GM19372 (cell line): ENCODE data around the gene AK1.
"Not testable (repeated sequence)": the region's sequence is repeated elsewhere in the genome, so short reads cannot be mapped to it uniquely, and the experiment has no call there.

Experiments
- ATAC-seq: cut with Tn5 transposase; IDR thresholded peaks from one replicate; pipeline ENCODE4 v1.9.1; 2021; ENCODE audit warnings: mild to moderate bottlenecking, low read depth, moderate library complexity; ENCODE audit not compliant: unreplicated experiment

Gene AK1

DNA sequence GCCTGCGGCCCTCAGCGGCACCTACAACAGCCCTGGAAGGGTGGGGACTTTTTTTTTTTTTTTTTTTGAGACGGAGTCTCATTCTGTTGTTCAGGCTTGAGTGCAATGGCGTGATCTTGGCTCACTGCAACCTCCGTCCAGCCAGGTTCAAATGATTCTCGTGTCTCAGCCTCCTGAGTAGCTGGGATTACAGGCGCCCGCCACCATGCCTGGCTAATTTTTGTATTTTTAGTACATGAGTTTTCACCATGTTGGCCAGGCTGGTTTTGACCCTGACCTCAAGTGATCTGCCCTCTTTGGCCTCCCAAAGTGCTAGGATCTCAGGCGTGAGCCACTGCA, 7.4 kb downstream of the AK1 start:
- ATAC-seq = not testable (repeated sequence)

DNA sequence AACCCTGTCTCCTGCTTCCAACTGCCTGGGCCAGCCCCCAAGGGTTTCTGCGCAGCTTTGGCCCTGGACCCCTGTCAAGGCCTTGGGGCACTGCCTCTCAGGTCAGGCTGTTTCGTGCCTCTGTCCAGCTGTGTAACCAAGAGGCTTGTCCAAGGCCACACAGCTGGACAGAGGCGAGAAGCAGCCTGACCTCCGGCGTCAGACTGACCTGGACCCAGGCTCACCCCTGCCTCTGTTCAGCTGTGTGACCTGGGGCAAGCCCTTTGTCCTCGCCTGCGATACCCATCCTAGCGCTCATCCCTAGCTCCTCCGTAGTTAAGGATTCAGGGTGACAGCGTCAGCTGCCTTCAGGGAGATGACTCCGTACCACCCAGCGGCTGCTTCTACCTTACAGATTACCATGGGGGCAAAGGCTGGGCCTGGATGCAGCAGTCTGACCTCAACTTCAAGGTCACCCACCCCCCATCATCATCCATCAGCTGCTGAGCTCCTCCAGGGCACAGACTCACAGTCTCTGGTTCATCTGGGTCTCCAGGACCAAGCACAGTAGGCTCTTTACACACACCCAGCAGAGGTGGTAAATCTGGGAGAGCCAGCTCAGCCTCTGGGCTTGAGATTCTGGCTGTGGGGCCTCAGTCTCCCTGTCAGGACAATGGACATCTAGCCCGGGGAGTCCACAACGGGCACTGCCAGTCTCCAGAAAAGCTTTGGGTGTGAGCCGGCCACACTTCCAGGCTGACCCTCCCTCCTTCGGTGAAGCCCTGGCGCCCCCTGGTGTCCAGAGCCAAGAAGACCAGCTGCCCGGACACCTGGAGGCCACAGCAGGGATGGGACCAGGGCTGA, 7.9 kb downstream of the AK1 start:
- no peak for ATAC-seq

DNA sequence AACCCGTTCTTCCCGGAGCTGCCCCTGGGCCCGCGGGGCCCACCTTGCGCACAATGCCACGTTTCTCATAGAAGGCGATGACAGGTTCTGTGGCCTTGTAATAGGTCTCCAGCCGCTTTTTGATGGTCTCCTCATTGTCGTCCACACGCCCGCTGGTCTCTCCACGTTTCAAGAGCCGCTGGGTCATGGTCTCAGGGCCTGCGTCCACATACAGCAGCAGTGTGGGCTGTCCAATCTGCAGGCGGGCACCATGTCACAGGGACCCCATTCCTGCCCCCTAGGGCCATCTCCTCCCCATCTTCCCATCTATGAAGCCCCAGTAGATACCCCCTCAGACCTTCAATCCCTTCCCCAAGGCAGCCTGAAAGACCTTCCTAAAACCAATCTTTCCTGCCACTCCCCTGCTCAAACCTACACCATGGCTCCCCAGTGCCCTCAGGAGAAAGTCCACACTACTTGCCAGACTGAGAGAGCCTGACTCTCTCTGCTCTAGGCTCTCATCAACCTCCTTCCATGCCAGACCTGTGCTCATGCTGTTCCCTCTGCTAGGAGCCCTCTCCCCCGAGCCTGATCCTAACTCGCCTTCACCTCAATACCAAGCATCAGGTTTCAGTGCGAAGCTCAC, 9.1 kb downstream of the AK1 start:
- ATAC-seq = no peak

DNA sequence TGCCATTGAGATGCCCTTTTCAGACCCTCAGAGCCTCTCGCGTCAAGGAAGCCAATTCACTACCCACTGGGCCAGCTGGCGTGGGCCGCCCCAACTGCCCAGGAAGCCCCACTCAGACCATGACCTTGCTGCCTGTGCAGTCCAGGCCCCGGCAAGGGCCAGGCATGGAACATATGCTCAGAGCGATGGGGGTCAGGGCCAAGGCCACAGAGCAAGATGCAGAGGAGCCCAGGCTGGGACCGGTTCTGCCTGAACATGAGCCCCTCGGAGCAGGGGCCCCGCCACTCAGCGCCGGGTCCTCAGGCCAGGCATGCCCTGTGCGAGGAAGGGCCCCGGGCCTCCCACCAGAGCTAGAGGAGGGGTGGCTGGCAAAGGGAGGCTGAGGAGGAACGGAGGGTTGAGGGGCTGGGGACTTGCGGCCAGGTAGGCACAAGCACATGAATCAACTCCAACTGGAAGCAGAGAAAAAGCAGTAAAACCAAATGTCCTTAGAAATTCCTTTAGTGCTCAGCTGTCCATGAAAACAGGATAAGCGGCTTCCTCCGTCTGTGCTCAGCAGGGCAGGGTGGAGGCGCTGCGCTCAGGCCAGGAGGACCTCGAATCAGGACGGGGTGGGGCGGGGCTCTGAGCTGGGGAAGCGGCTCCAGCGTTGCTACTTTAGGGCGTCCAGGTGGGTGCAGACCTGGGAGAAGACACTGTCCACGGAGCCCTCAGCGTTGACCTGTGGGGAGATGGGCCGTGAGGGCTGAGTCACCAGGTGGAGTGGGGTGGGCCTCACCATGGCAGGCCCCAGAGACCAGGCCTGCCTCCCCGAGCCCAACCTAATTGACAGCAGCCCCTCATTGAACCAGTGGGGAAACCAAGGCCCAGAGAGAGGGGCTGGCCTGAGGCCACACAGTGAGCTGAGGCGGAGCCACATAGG, 9.9 kb downstream of the AK1 start:
- ATAC-seq = no peak

DNA sequence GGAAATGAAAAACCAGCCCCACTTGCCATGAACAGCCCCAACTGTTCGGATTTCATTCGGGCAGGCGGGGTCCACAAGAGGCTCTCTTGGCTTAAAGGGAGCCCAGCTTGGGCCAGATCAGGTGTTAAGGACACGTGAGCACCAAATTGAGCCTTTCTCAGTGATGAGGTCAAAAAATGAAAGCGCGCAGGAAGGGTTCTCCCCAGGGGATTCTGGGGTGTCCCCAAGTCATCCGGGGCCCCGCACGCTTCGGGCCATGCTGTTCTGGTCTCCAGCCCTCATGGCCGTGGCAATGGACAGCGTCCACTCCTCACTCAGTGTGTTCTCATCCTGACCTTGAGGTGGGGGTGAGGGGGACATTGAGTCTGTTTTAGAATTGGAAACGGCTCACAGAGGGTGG, 10.9 kb downstream of the AK1 start:
- no peak for ATAC-seq

DNA sequence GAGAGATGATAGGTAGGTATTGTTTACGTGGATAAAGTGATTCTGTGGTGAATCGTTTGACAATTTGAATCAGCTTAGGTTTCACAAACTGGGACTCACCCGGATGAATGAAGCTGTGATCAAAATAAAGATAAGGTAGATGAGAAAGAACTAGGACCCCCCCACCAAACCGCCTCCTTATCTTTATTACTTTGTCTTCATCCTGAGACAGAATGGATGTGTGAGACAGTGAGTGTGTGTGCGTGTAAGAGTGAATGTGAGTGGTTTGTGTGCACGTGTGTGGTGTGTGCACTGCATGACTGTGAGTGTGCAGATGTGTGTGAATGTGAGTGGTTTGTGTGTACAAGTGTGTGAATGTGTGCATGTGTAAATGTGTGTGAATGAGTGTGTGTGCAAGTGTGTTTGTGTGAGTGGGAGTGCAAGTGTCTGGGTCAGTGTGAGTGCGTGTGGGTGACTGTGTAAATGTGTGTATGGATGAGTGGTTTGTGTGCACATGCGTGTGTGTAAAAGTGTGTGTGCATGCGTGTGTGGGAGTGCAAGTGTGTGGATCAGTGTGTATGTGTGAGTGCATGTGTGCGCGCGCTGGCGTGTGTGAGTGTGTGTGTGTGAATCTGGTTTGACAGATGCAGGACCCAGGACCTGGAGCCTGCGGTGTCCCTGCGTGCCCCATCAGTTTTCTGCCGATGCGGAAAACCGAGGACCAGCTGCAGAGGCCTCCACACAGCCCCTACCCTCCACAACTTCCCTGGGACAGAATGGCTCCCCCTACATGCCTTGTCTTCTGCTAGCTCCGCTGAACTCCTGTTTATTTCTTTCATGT, 11.6 kb downstream of the AK1 start:
- ATAC-seq = no peak

DNA sequence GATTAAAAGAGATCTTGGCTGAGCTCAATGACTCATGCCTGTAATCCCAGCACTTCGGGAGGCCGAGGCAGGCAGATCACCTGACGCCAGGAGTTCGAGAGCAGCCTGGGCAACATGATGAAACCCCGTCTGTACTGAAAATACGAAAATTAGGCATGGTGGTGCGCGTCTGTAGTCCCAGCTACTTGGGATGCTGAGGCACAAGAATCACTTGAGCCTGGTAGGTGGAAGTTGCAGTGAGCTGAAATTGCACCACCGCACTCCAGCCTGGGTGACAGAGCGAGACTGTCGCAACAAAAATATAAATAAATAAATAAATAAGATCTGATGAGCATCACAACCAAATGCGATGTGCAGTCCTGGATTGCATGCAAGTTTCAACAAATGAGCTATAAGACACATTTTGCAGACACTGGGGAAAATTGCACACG, 14.3 kb downstream of the AK1 start:
- no peak for ATAC-seq

DNA sequence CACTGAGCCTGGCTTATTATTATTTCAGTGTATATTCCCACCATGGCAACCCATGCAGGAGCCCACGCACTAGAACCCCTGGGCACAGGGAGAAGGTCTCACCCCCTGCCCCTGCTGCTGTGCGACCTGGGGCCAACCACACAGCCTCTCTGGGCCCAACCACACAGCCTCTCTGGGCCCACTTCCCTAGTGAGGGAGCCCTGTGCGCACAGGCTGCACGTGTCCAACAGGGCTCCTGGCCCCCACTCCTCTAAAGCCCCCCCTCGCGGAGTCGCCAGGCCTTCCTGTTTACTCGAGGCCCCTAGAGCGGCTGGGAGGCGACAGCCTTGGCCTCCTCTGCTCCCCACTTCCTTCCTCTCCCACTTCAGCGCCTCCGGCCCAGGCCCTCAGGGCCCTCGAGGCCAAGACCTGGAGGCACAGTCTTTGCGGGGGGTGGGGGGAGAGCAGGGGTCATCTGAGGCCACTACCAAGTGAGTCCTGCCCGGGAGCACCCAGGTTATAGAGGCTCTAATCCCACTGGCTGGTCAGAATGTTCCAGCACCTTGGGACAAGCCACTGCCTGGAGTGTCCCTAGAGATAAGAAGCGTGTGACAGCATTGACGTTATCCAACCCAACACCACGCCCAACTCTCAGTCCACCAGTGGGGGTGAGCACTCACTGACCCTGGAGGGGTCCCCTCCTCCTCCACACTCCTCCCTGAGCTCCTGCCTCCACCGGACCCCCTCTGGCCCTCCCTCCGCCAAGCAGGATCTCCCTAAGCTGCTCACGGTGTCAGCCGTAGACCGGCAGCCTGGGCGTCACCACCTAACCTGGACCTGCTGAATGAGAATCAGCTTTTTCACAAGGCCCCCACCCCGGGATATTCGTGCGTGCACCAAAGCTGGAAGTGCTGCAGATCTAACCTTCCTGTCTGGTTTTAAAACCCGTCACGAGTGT, 15.1 kb downstream of the AK1 start:
- ATAC-seq = no peak

DNA sequence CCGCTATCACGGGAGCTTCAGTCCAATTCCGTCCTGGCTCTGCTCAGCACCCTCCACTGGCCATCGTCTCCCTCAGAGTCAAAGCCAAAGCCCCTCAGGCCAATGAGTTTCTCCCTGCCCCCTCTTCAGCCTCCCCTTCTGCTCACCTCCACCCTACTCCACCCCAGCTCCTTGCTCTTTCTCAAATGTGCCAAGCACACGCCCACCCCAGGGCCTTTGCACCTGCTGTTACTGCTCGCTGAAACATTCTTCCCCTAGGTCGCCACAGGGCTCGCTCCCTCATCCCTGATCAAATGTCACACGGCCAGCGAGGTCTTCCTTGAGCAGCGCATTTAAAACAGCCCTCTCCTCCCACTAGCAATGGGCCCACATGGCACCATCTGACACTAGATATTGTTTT, 16.7 kb downstream of the AK1 start:
- no peak for ATAC-seq

DNA sequence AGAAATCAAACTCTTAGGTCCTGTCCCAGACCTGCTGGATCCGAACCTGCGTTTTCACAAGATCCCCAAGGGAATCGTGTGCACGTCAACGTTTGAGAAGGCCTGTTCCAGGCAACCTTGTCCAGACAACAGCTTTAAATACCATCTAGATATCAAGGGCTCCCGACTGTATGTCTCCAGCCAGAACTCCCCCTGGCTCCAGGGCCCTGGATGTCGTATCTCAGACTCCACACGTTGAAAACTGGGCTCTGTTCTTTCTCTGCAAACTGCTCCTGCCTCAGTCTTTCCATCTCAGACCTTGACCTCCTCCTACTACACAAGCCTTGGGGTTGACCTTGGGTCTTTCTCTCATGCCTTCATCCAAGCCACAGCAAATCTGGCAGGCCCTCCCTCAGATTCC, 17.2 kb downstream of the AK1 start:
- ATAC-seq = no peak

DNA sequence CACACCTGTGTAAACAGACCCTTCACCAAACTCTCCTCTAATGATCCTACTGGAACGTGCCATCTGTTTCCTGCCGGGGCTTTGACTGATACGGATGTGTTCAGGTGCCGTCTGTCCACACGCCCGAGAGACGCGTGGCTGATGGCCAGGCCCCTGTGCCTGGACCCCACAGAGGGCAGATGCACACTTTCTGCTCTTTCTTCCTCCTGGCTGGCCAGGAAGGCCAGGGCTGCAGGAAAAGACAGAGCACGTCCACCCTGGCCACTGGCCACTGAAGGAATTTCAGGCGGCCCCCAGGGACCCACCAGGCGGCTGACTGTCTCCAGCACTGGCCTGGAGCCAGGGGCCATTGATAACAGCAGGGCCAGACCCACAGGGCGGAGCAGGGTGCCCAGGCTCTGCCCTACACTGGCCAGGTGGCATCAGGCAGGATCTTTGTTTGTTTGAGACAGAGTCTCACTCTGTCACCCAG, 19.4 kb downstream of the AK1 start:
- ATAC-seq = no peak

DNA sequence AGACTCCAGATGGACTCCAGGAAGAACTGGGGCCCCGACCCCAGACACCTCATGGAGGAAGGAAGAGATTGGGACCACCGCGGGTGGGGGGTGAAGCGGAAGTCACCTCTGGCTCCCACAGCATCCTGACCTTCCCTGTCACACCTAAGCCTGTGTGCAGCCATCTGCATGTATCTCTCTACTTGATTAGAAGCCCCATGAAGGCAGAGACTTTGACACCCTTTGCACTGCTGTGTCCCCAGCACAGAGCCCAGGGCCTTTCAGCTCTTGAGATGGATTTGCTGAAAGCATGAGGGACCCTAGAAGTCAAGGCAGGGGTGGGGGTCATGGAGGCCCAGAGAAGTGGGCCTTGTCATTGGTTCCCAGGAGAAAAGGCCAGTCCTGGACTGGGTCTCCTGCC, 20.2 kb downstream of the AK1 start:
- ATAC-seq = no peak

DNA sequence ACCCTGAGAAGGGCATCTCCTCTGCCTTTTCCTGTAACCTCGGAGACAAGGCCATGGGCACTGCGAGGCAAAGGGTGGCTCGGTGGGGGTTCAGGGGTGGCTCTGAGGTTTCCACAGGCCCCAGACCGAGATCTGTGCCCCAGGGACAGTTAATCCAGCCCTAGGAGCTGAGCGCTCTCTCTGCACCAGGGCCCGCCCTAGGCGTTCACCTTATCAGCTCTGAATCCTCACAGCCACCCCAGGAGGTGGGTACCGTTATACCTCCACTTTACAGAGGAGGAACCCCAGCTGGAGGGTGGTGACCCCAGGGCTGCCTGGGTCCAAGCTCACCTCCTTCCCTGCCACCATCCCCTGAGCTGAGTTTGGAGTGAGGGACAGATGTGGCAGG, 20.8 kb downstream of the AK1 start:
- no peak for ATAC-seq

DNA sequence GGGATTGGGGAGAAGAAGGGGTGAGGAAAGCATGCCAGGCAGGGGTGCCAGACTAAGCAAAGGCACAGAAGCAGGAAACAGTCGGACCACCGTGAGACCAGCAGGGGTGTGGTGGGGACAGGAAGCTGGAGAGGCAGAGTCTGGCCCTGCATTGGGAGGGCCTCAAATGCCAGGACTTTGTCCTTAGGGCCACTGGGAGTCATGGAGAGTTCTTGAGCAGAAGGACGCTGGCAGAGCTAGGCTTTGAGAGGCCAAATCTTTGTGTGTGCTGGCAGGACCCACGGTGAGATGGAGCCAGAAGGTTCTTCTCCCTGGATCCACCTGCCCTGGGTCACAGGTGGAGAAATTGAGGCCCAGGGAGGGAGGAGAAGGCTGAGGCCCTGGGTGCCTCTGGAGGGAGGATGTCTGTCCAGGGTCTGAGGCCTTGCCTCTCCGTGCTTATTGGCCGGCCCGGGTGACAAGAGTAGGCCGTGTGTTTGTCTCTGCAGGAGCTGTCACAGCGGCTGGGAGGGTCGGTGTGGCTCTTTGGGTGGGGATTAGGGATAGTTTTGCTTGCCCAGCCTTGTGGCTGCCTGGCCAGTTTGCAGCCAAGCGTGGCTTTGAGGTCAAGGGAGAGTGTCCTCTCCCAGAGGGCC, 21.3 kb downstream of the AK1 start:
- no peak for ATAC-seq

DNA sequence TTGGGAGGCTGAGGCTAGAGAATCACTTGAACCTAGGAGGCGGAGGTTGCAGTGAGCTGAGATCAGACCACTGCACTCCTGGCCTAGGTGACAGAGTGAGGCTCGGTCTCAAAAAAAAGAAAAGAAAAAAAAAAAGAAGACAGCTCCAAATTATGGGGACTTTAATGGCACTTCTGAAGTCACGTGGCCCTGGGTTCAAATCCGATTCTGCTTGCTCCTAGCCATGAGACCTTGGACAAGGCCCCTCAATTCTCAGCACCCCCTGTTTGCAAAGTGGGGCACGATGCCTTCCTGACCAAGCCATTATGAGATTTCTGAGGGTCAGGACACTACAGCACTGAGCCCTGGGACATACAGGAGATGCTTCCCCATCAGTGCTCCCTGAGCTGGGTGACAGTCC, 22.0 kb downstream of the AK1 start:
- no peak for ATAC-seq

DNA sequence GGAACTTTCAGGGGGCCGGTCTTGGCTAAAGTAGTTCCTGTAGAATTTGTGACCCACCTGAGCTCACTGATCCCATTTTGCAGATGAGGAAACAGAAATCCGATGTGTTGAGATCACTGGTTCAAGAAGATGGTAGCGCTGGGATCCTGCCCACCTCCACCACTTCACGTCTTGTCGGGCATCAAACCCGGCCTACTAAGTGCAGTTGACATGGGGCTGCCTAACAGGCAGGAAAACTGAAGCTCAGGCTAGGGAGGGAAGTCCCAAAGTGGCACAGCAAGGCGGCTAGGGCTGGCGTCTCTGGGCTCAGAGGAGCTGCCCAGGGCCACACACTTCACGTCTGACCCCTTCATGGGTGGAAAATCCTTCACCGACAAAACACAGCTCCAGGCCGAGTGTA, 22.5 kb downstream of the AK1 start:
- ATAC-seq = no peak

DNA sequence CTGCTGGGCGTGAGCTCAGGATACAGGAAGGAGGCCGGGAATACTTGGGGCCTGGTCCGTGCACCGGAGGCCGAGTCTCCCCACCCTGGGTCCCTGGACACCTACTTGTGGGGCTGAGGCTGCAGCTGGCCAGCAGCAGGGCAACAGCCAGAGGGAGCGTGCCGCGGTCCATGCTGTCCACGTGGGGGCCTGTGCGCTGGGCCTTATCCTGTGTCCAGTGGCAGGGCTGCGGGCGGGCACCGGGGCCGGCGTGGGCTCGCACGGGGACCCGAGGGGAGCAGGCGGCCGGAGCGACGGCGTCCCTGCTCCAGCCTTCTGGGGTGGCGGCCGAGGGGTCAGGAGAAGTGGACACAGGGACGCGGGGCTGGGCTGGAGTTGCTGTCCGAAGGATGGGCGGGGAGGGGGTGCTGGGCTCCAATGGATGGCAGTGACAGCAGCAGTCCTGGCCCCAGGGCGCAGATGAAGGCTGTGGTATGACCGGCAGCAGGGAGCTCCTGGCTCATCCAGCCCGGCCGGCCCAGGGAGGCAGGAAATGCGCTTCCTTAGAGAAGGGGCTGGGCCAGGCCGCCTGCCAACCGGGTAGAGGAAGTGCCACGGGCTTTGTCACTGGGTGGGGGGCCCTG, 23.2 kb downstream of the AK1 start, which contains the start of gene ENG:
Gene ENG (minus strand): TSS at position 475 of the 623 bp plus-strand sequence. CDS start 303 bp downstream, at position 172.
- no peak for ATAC-seq
